C4-2B (cell line): Measurements from ENCODE around the gene PCSK6.

Experiments used
- CTCF ChIP-seq: fragments of 450-650 bp; conservative IDR thresholded peaks from 2 replicates; pipeline ENCODE4 v1.5.1; 2017; ENCODE audit warnings: mild to moderate bottlenecking
- ZFX ChIP-seq: fragments of 450-650 bp; IDR thresholded peaks from 2 replicates; pipeline ENCODE4 v1.6.1; 2017

GRCh38 chr15:101338502-101339057 is 150.9 kb downstream of the PCSK6 start:
- no peak for TF ChIP-seq CTCF
- no peak for TF ChIP-seq ZFX
